Measurements from ENCODE around the gene ZFYVE21. TPM values are rescaled to one million over a fixed set of nuclear protein-coding genes. Genes with fewer than 3 reads are reported as not detected.
"Not testable (repeated sequence)": the region's sequence is repeated elsewhere in the genome, so short reads cannot be mapped to it uniquely, and the experiment has no call there.

The ZFYVE21 gene
- total RNA-seq, 1 donor from 2014 or later = 53.9 TPM

GRCh38 chr14:103688441-103688840 is 27.2 kb upstream of the ZFYVE21 start:
- Histone ChIP-seq H3K36me3 (ENCODE audit: control insufficient read depth, insufficient read depth, low read length) (peaks cover 4% of the 10 kb centered on the region), H3K27me3 (ENCODE audit: control insufficient read depth, insufficient read depth, low read length) (no peaks in the 10 kb centered on the region), H3K4me3 (ENCODE audit: low read depth, low read length) (no peak overlapping the region)
- no peak for TF ChIP-seq CTCF (IDR thresholded peaks at IDR 0.05; ENCODE audit: insufficient read depth, low read length, poor library complexity, severe bottlenecking)
- DNase-seq (ENCODE audit: low read depth) = no peak

GRCh38 chr14:103688906-103689902 is 26.4 kb upstream of the ZFYVE21 start:
- DNase-seq (ENCODE audit: low read depth) = no peak

GRCh38 chr14:103690332-103690731 is 25.3 kb upstream of the ZFYVE21 start:
- DNase-seq (ENCODE audit: low read depth) = no peak
- Histone ChIP-seq H3K27me3 (ENCODE audit: control insufficient read depth, insufficient read depth, low read length) (no peaks in the 10 kb centered on the region), H3K36me3 (ENCODE audit: control insufficient read depth, insufficient read depth, low read length) (peaks cover 3% of the 10 kb centered on the region), H3K4me3 (ENCODE audit: low read depth, low read length) (no peak overlapping the region)
- no peak for TF ChIP-seq CTCF (IDR thresholded peaks at IDR 0.05; ENCODE audit: insufficient read depth, low read length, poor library complexity, severe bottlenecking)

More at GRCh38 chr14:103688906-103689902, 26.4 kb upstream of the ZFYVE21 start:
- H3K27me3 ChIP-seq (ENCODE audit: control insufficient read depth, insufficient read depth, low read length) = no peaks in the 10 kb centered on the region
- H3K36me3 ChIP-seq (ENCODE audit: control insufficient read depth, insufficient read depth, low read length) = peaks cover 3% of the 10 kb centered on the region
- TF ChIP-seq CTCF (IDR thresholded peaks at IDR 0.05; ENCODE audit: insufficient read depth, low read length, poor library complexity, severe bottlenecking) = no peak
- H3K4me3 ChIP-seq (ENCODE audit: low read depth, low read length) = no peak overlapping the region

GRCh38 chr14:103691655-103692054 is 24.0 kb upstream of the ZFYVE21 start:
- H3K4me3 ChIP-seq (ENCODE audit: low read depth, low read length); DNase-seq (ENCODE audit: low read depth); H3K36me3 ChIP-seq (ENCODE audit: control insufficient read depth, insufficient read depth, low read length); H3K27me3 ChIP-seq (ENCODE audit: control insufficient read depth, insufficient read depth, low read length): not testable (repeated sequence)

GRCh38 chr14:103692159-103692558 is 23.5 kb upstream of the ZFYVE21 start:
- Histone ChIP-seq H3K36me3 (ENCODE audit: control insufficient read depth, insufficient read depth, low read length) (peaks cover 2% of the 10 kb centered on the region), H3K27me3 (ENCODE audit: control insufficient read depth, insufficient read depth, low read length) (no peaks in the 10 kb centered on the region), H3K4me3 (ENCODE audit: low read depth, low read length) (no peak overlapping the region)
- no peak for TF ChIP-seq CTCF (IDR thresholded peaks at IDR 0.05; ENCODE audit: insufficient read depth, low read length, poor library complexity, severe bottlenecking)
- no peak for DNase-seq (ENCODE audit: low read depth)

GRCh38 chr14:103692871-103693270 is 22.7 kb upstream of the ZFYVE21 start:
- no peak overlapping the region for H3K4me3 ChIP-seq (ENCODE audit: low read depth, low read length)
- TF ChIP-seq CTCF (IDR thresholded peaks at IDR 0.05; ENCODE audit: insufficient read depth, low read length, poor library complexity, severe bottlenecking) = no peak
- peaks cover 2% of the 10 kb centered on the region for H3K36me3 ChIP-seq (ENCODE audit: control insufficient read depth, insufficient read depth, low read length)
- no peaks in the 10 kb centered on the region for H3K27me3 ChIP-seq (ENCODE audit: control insufficient read depth, insufficient read depth, low read length)
- no peak for DNase-seq (ENCODE audit: low read depth)
